Measurements from ENCODE around the gene CPT1C. TPM values are rescaled to one million over a fixed set of nuclear protein-coding genes. Genes with fewer than 3 reads are reported as not detected.

The CPT1C gene
- total and polyA plus RNA-seq, 2 donors (not counting 3 experiments of a cell fraction or from before 2014, with no cell fraction given) = 45.7 to 80.8 TPM

GRCh38 chr19:49701271-49701786 lies 10.4 kb downstream of the CPT1C start:
- CTCF ChIA-PET = interaction anchor here (1.7 kb wide), 1 partner anchor 17 kb away, joined by 8 read pairs; no protein-coding TSS in a partner anchor
- H3K27me3 ChIP-seq (ENCODE audit: control insufficient read depth in 2 of 2, insufficient read depth in 2 of 2, low read length in 2 of 2) = no peaks in the 10 kb centered on the region
- no peak overlapping the region for H3K4me3 ChIP-seq (replicated peaks in 1 of 3; ENCODE audit: insufficient read depth in 1 of 3, low read depth in 1 of 3, low read length in 3 of 3)
- no peaks in the 10 kb centered on the region for H4K20me1 ChIP-seq (replicated peaks; ENCODE audit: control insufficient read depth, extremely low read depth, insufficient read depth, low read length)
- H3K4me1 ChIP-seq (ENCODE audit: control insufficient read depth, extremely low read depth, insufficient read depth, low read length) = no peaks in the 10 kb centered on the region
- H2AFZ ChIP-seq (ENCODE audit: low read depth, low read length) = no peak overlapping the region
- FAIRE-seq (no peak), DNase-seq (ENCODE audit: low read depth, low spot score) (no peak)
- no peaks in the 10 kb centered on the region for H3K9me1 ChIP-seq (replicated peaks; ENCODE audit: control insufficient read depth, extremely low read depth, insufficient read depth, low read length)
- intact Hi-C loops (cut with micrococcal nuclease) = no loop called here
- TF ChIP-seq CTCF (IDR thresholded peaks at IDR 0.05; ENCODE audit: extremely low read depth in 1 of 2, insufficient read depth in 1 of 2, low read depth in 1 of 2, low read length in 2 of 2) (no peak), JUN (IDR thresholded peaks at IDR 0.05; ENCODE audit: borderline replicate concordance, insufficient read depth, insufficient read length, low read depth) (no peak), FOS (IDR thresholded peaks at IDR 0.05; ENCODE audit: borderline replicate concordance, insufficient read depth, low read length) (no peak), GATA2 (IDR thresholded peaks at IDR 0.05; ENCODE audit: insufficient read depth, insufficient read length, low read depth, low read length) (no peak), POLR2A (IDR thresholded peaks at IDR 0.05; ENCODE audit: low read depth, low read length) (no peak), MYC (IDR thresholded peaks at IDR 0.05; ENCODE audit: low read depth, low read length) (no peak)
- no peak overlapping the region for H3K4me2 ChIP-seq (ENCODE audit: insufficient read depth, low read length)
- no TSS peak for BruUV-seq (replicated peaks)
- H3K36me3 ChIP-seq (ENCODE audit: control insufficient read depth in 2 of 2, extremely low read depth in 1 of 2, insufficient read depth in 2 of 2, low read length in 2 of 2) = peaks cover 0 to 10% of the 10 kb centered on the region in 2 experiments
- no peaks in the 10 kb centered on the region for H3K79me2 ChIP-seq (ENCODE audit: control insufficient read depth, insufficient read depth, low read length)
- no peak overlapping the region for H3K27ac ChIP-seq (ENCODE audit: insufficient read depth, low read depth, low read length)
- no peaks in the 10 kb centered on the region for H3K9me3 ChIP-seq (replicated peaks; ENCODE audit: control insufficient read depth, insufficient read depth, low read length)
- no peak overlapping the region for H3K9ac ChIP-seq (replicated peaks; ENCODE audit: extremely low read depth, insufficient read depth, low read length)
- dilution Hi-C loops (cut with MboI; ENCODE audit: extremely low pct_ligation_motif_present, low sequenced_read_pairs) = no loop called here
- POLR2A ChIA-PET = no interaction called here
